CD4-positive, alpha-beta T cell treated with Interleukin-2 at 100 ng/mL for 4 hours (primary cell): ENCODE data around the gene SORBS1.

Experiments
- DNase-seq: peaks from one replicate; pipeline ENCODE4 v3.0.0-alpha.2; 2020; ENCODE audit warnings: low spot score

SORBS1 gene

GRCh38 chr10:95408983-95409873 is 151.9 kb downstream of the SORBS1 start:
- DNase-seq, result no peak

GRCh38 chr10:95408148-95408960 is 152.8 kb downstream of the SORBS1 start:
- no peak for DNase-seq

- DNase-seq, result no peak
These were observed 153.6 kb downstream of the SORBS1 start for GRCh38 chr10:95407546-95407945.

- no peak for DNase-seq
These were observed 154.4 kb downstream of the SORBS1 start for GRCh38 chr10:95406651-95407280.

- DNase-seq, result no peak
These were observed 155.5 kb downstream of the SORBS1 start for GRCh38 chr10:95405655-95406054.

GRCh38 chr10:95404864-95405263 is 156.3 kb downstream of the SORBS1 start:
- DNase-seq, result no peak

GRCh38 chr10:95404462-95404858 is 156.7 kb downstream of the SORBS1 start:
- no peak for DNase-seq

GRCh38 chr10:95403700-95404461 is 157.3 kb downstream of the SORBS1 start:
- no peak for DNase-seq

- no peak for DNase-seq
These were observed 159.3 kb downstream of the SORBS1 start for GRCh38 chr10:95401704-95402469.

- DNase-seq, result no peak
These were observed 160.4 kb downstream of the SORBS1 start for GRCh38 chr10:95400787-95401186.

- DNase-seq, result no peak
These were observed 162.0 kb downstream of the SORBS1 start for GRCh38 chr10:95399183-95399582.

- DNase-seq, result no peak
These were observed 163.4 kb downstream of the SORBS1 start for GRCh38 chr10:95397747-95398146.

- no peak for DNase-seq
These were observed 165.2 kb downstream of the SORBS1 start for GRCh38 chr10:95395947-95396449.

GRCh38 chr10:95394161-95394880 is 166.8 kb downstream of the SORBS1 start:
- no peak for DNase-seq

- DNase-seq, result no peak
These were observed 168.4 kb downstream of the SORBS1 start for GRCh38 chr10:95392681-95393164.

- DNase-seq, result no peak
These were observed 169.0 kb downstream of the SORBS1 start for GRCh38 chr10:95392217-95392584.

GRCh38 chr10:95391581-95392216 is 169.5 kb downstream of the SORBS1 start:
- no peak for DNase-seq

GRCh38 chr10:95391164-95391563 is 170.0 kb downstream of the SORBS1 start:
- no peak for DNase-seq

- no peak for DNase-seq
These were observed 171.2 kb downstream of the SORBS1 start for GRCh38 chr10:95389982-95390381.

- no peak for DNase-seq
These were observed 172.0 kb downstream of the SORBS1 start for GRCh38 chr10:95389176-95389575.
